Mucosa of descending colon (tissue), 3 donors: ENCODE data around the gene MAB21L4. TPM values are rescaled to one million over a fixed set of nuclear protein-coding genes. Genes with fewer than 3 reads are reported as not detected.

Experiments used
- ATAC-seq: fragments of 200-7000 bp; cut with Tn5 transposase; one replicate; pipeline ENCODE4 v1.9.1; 2020; ENCODE audit warnings: mild to moderate bottlenecking, moderate library complexity
- DNase-seq, 3 donors: peaks; one replicate each; pipeline ENCODE4 v3.0.0-alpha.2; 2020
- H3K36me3 ChIP-seq: fragments of 200-600 bp; one replicate; pipeline ENCODE4 v1.8.0; 2021; ENCODE audit warnings: low read depth, mild to moderate bottlenecking
- H3K4me1 ChIP-seq: fragments of 200-600 bp; one replicate; pipeline ENCODE4 v1.8.0; 2021; ENCODE audit warnings: low read depth, mild to moderate bottlenecking
- H3K4me3 ChIP-seq: fragments of 200-600 bp; one replicate; pipeline ENCODE4 v1.8.0; 2021; ENCODE audit warnings: mild to moderate bottlenecking
- H3K9me3 ChIP-seq: fragments of 200-600 bp; one replicate; pipeline ENCODE4 v1.8.0; 2021; ENCODE audit warnings: mild to moderate bottlenecking
- intact Hi-C, 2 donors: fragments of 100-400 bp; cut with DNase I in 1 of 2; cut with micrococcal nuclease in 1 of 2; formaldehyde crosslinking; loops; one replicate each; pipeline versions ENCODE4 v1.11.0 to v1.11.1; 2022; cut with DNase I, micrococcal nuclease
- total RNA-seq, 3 donors: library from RNA; stranded (reverse); fragmentation: NEBNext Ultra II Directional in 2 of 3; extraction: Animal tissue kit (Norgen Biotek cat#: 25700) in 2 of 3; gene quantifications; one replicate each; pipeline versions ENCODE4 v1.2.1 to v1.2.4, GENCODE V29; 2021 to 2023
- TF ChIP-seq, protein P1 (sequence below): fragments of 200-600 bp; IDR thresholded peaks from one replicate; pipeline ENCODE4 v1.8.0; 2022; ENCODE audit warnings: antibody characterized with exemption, mild to moderate bottlenecking
- donor health status: DM: no; HTN: no; CAD: no; lungs with moderate emphysema.
- donor health status: DM: no; HTN: no; CAD: no.
- donor health status: DM: no; HTN: yes; CAD: no.

MAB21L4 gene
- total RNA-seq, 3 donors from 2014 or later, result 3.3 to 13.2 (median 8.1) TPM

- intact Hi-C loops, result no loop called here
- no peaks in the 10 kb centered on the region for H3K9me3 ChIP-seq
- peak in 2 of 3 donors; percentile 25 to 43 for DNase-seq
- H3K4me1 ChIP-seq, result no peaks in the 10 kb centered on the region
- TF ChIP-seq, protein P1, sequence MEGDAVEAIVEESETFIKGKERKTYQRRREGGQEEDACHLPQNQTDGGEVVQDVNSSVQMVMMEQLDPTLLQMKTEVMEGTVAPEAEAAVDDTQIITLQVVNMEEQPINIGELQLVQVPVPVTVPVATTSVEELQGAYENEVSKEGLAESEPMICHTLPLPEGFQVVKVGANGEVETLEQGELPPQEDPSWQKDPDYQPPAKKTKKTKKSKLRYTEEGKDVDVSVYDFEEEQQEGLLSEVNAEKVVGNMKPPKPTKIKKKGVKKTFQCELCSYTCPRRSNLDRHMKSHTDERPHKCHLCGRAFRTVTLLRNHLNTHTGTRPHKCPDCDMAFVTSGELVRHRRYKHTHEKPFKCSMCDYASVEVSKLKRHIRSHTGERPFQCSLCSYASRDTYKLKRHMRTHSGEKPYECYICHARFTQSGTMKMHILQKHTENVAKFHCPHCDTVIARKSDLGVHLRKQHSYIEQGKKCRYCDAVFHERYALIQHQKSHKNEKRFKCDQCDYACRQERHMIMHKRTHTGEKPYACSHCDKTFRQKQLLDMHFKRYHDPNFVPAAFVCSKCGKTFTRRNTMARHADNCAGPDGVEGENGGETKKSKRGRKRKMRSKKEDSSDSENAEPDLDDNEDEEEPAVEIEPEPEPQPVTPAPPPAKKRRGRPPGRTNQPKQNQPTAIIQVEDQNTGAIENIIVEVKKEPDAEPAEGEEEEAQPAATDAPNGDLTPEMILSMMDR, result no peak
- H3K36me3 ChIP-seq, result no peaks in the 10 kb centered on the region
- no peak for ATAC-seq
- no peak overlapping the region for H3K4me3 ChIP-seq
Measured at GRCh38 chr2:240903191-240904060, 7.5 kb upstream of the MAB21L4 start.

GRCh38 chr2:240902615-240903041, 6.7 kb upstream of the MAB21L4 start:
- TF ChIP-seq, protein P1, result no peak
- no peaks in the 10 kb centered on the region for H3K36me3 ChIP-seq
- ATAC-seq (peak; percentile 45), DNase-seq (peak in 2 of 3 donors; percentile 34 to 39)
- H3K9me3 ChIP-seq, result no peaks in the 10 kb centered on the region
- intact Hi-C loops, result no loop called here
- H3K4me3 ChIP-seq, result no peak overlapping the region
- H3K4me1 ChIP-seq, result no peaks in the 10 kb centered on the region

DNA sequence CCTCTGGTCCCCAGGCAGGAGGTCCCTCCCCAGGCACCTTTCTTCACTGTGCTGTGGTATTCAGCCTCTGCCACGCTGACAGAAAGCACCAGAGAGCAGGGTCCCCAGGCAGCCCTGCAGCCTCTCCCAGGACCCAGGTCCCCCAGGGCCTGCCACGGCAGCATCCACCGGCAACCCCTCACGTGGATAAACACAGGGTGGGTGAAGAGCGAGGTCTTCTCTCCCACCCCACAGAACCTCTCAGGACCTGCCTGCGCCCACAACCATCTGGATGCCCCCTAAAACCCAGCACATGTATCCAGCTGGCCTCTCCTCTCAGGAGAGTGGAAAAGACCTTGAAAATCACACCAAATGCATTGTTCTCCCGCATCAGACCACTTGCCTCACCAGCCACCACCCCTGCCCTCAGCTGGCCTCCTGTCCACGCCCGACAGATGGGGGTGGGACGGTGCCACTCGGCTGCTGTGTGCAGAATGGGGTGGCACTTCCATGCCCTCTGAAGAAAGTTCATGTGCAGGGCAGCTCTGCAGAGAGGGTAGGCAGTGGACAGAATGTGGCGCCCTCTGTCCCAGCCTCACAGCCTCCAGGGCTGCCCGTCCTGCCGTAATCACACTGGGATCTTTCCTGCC, 6.1 kb upstream of the MAB21L4 start:
- TF ChIP-seq, protein P1, result no peak
- ATAC-seq, result peak; percentile 2
- peak in 2 of 3 donors; percentile 7 to 8 for DNase-seq
- Histone ChIP-seq H3K36me3 (no peaks in the 10 kb centered on the region), H3K4me1 (peaks cover 2% of the 10 kb centered on the region), H3K9me3 (no peaks in the 10 kb centered on the region), H3K4me3 (no peak overlapping the region)
- intact Hi-C loops, result no loop called here

DNA sequence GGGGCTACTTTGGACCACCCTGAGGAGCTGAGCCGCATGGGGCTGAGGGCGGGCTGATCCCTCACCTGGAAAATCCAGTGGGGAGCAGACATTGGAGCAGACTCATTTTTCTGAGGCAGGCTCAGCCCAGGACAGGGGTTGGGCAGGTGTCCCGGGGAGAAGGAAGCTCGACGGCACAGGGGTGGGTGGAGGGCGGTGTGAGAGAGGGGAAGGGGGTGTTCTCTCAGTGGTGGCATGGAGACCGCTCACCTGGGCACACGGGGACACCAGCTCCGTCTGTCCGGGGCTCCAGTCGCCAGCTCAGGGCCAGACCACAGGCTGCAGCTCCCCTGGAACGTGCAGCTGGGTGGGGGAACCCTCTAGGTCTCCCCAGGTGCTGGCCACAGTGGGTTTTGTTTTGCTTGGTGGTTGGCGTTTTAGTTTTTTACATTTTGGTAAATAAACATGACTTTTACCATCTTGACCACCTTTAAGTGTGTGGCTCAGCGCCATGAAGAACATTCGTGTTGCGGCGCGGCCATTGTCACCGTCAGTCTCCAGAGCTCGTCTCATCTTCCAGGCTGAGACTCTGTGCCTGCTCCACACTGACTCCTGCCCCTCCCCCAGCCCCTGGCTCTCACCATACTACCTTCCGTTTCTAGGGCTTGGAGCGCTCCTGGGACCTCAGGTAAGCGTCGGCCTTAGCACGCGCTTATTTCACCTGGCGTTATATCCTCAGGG, 4.3 kb upstream of the MAB21L4 start:
- H3K4me1 ChIP-seq, result peaks cover 9% of the 10 kb centered on the region
- intact Hi-C loops, result no loop called here
- H3K36me3 ChIP-seq, result no peaks in the 10 kb centered on the region
- H3K4me3 ChIP-seq, result no peak overlapping the region
- ATAC-seq (no peak), DNase-seq (peak in 2 of 3 donors; percentile 27 to 46)
- H3K9me3 ChIP-seq, result no peaks in the 10 kb centered on the region
- TF ChIP-seq, protein P1, result no peak

GRCh38 chr2:240899468-240899865, 3.5 kb upstream of the MAB21L4 start:
- Histone ChIP-seq H3K4me1 (peaks cover 9% of the 10 kb centered on the region), H3K36me3 (no peaks in the 10 kb centered on the region), H3K4me3 (no peak overlapping the region), H3K9me3 (no peaks in the 10 kb centered on the region)
- TF ChIP-seq, protein P1, result no peak
- intact Hi-C loops, result no loop called here
- ATAC-seq (no peak), DNase-seq (peak in 1 of 3 donors; percentile 21)
